Fibroblast of gingiva (primary cell): ENCODE data around the gene DCAF8.

Experiments used
- DNase-seq: peaks from one replicate; pipeline ENCODE4 v3.0.0-alpha.2; 2011; ENCODE audit warnings: low read depth

DCAF8 gene

GRCh38 chr1:160264795-160265307 is 2.5 kb upstream of the DCAF8 start:
- no peak for DNase-seq

- DNase-seq: peak; percentile 75
These were observed 825 bp downstream of the DCAF8 start for GRCh38 chr1:160261556-160261892.

- DNase-seq: peak; percentile 81
These were observed 1.7 kb downstream of the DCAF8 start for GRCh38 chr1:160260406-160261382.

GRCh38 chr1:160258177-160258798 is 4.1 kb downstream of the DCAF8 start:
- DNase-seq: no peak

GRCh38 chr1:160257411-160258015 is 4.8 kb downstream of the DCAF8 start:
- no peak for DNase-seq

- DNase-seq: peak; percentile 66
These were observed 5.8 kb downstream of the DCAF8 start for GRCh38 chr1:160256396-160257046.

GRCh38 chr1:160255781-160256300 is 6.5 kb downstream of the DCAF8 start:
- no peak for DNase-seq

- peak; percentile 75 for DNase-seq
These were observed 10.4 kb downstream of the DCAF8 start for GRCh38 chr1:160251687-160252526.

GRCh38 chr1:160251011-160251410 is 11.3 kb downstream of the DCAF8 start:
- DNase-seq: no peak

- DNase-seq: no peak
These were observed 15.3 kb downstream of the DCAF8 start for GRCh38 chr1:160247053-160247452.

- DNase-seq: no peak
These were observed 16.9 kb downstream of the DCAF8 start for GRCh38 chr1:160245434-160245833.

GRCh38 chr1:160244209-160244608 is 18.1 kb downstream of the DCAF8 start:
- DNase-seq: peak; percentile 13

- DNase-seq: no peak
These were observed 18.6 kb downstream of the DCAF8 start for GRCh38 chr1:160243767-160244166.

- DNase-seq: no peak
These were observed 22.6 kb downstream of the DCAF8 start for GRCh38 chr1:160239582-160240299.

GRCh38 chr1:160238408-160238807 is 23.9 kb downstream of the DCAF8 start:
- DNase-seq: no peak

GRCh38 chr1:160237558-160237957 is 24.8 kb downstream of the DCAF8 start:
- no peak for DNase-seq

GRCh38 chr1:160236806-160237205 is 25.5 kb downstream of the DCAF8 start:
- no peak for DNase-seq

GRCh38 chr1:160232911-160233310 is 29.4 kb downstream of the DCAF8 start:
- DNase-seq: no peak

GRCh38 chr1:160228431-160228830 is 33.9 kb downstream of the DCAF8 start:
- no peak for DNase-seq

GRCh38 chr1:160227561-160227960 is 34.8 kb downstream of the DCAF8 start:
- DNase-seq: no peak
